Pulmonary artery endothelial cell (primary cell): Measurements from ENCODE around the gene AHRR. TPM values are rescaled to one million over a fixed set of nuclear protein-coding genes. Genes with fewer than 3 reads are reported as not detected.
A peak's percentile ranks its signal among the peaks of the same experiment; 100 is the strongest.
"Not testable (repeated sequence)": the region's sequence is repeated elsewhere in the genome, so short reads cannot be mapped to it uniquely, and the experiment has no call there.

ENCODE experiments used
- DNase-seq: peaks from one replicate; pipeline ENCODE4 v3.0.0-alpha.2; 2011; ENCODE audit warnings: low read depth, low spot score
- total RNA-seq: library from RNA; depleted of rRNA; stranded (reverse); fragments of >200 nt; gene quantifications from 2 replicates; pipeline ENCODE4 v1.2.3, GENCODE V29; 2014

Gene AHRR
- total RNA-seq, 1 donor from 2014 or later = 6.8 TPM

- DNase-seq = no peak
Observed at GRCh38 chr5:364497-364896, 43.0 kb downstream of the AHRR start.

- no peak for DNase-seq
Observed at GRCh38 chr5:366541-367357, 45.2 kb downstream of the AHRR start.

GRCh38 chr5:367358-368130, 46.0 kb downstream of the AHRR start:
- no peak for DNase-seq

GRCh38 chr5:368183-369084, 46.9 kb downstream of the AHRR start:
- DNase-seq = no peak

GRCh38 chr5:369151-369868, 47.8 kb downstream of the AHRR start:
- no peak for DNase-seq

GRCh38 chr5:369869-370236, 48.3 kb downstream of the AHRR start:
- DNase-seq = not testable (repeated sequence)

- DNase-seq = no peak
Observed at GRCh38 chr5:370311-370958, 48.9 kb downstream of the AHRR start.

- no peak for DNase-seq
Observed at GRCh38 chr5:370959-371810, 49.7 kb downstream of the AHRR start.

GRCh38 chr5:371811-372555, 50.5 kb downstream of the AHRR start:
- no peak for DNase-seq

- no peak for DNase-seq
Observed at GRCh38 chr5:372556-372995, 51.1 kb downstream of the AHRR start.

- no peak for DNase-seq
Observed at GRCh38 chr5:372996-373709, 51.6 kb downstream of the AHRR start.

GRCh38 chr5:373710-374602, 52.4 kb downstream of the AHRR start:
- peak; percentile 19 for DNase-seq

- no peak for DNase-seq
Observed at GRCh38 chr5:374631-375335, 53.3 kb downstream of the AHRR start.

- DNase-seq = no peak
Observed at GRCh38 chr5:375336-375920, 53.9 kb downstream of the AHRR start.

- no peak for DNase-seq
Observed at GRCh38 chr5:375921-376798, 54.6 kb downstream of the AHRR start.
